MM.1S (cell line): Measurements from ENCODE around the gene FAM20A.

Source experiments
- DNase-seq: peaks from one replicate; pipeline ENCODE4 v3.0.0-alpha.2; 2015
- H2AFZ ChIP-seq: fragments of 300-600 bp; sonication (generic); 2 replicates; pipeline ENCODE4 v1.6.0; 2016; ENCODE audit warnings: antibody characterized with exemption, low read length
- H3F3A ChIP-seq: fragments of 300-600 bp; sonication (generic); 2 replicates; pipeline ENCODE4 v1.6.1; 2016; ENCODE audit warnings: mild to moderate bottlenecking, antibody characterized with exemption, low read length, moderate library complexity, mixed read lengths; ENCODE audit not compliant: insufficient read depth
- H3K27ac ChIP-seq: fragments of 300-600 bp; sonication (generic); 2 replicates; pipeline ENCODE4 v1.5.1; 2016; ENCODE audit warnings: mild to moderate bottlenecking, low read length
- H3K27me3 ChIP-seq: fragments of 300-600 bp; sonication (generic); replicated peaks from 2 replicates; pipeline ENCODE4 v1.6.0; 2016; ENCODE audit warnings: low read length; ENCODE audit not compliant: insufficient read depth
- H3K36me3 ChIP-seq: fragments of 300-600 bp; sonication (generic); replicated peaks from 2 replicates; pipeline ENCODE4 v1.6.1; 2016; ENCODE audit warnings: mild to moderate bottlenecking, low read length, mixed read lengths; ENCODE audit not compliant: insufficient read depth
- H3K4me1 ChIP-seq: fragments of 300-600 bp; sonication (generic); 2 replicates; pipeline ENCODE4 v1.6.1; 2016; ENCODE audit warnings: low read length, mixed read lengths
- H3K4me2 ChIP-seq: fragments of 300-600 bp; sonication (generic); 2 replicates; pipeline ENCODE4 v1.6.0; 2016; ENCODE audit warnings: low read depth, low read length
- H3K4me3 ChIP-seq: fragments of 300-600 bp; sonication (generic); 2 replicates; pipeline ENCODE4 v1.5.1; 2016; ENCODE audit warnings: low read length, mixed read lengths
- H3K79me2 ChIP-seq: fragments of 300-600 bp; sonication (generic); 2 replicates; pipeline ENCODE4 v1.6.1; 2016; ENCODE audit warnings: mixed run types, low read length, mixed read lengths
- H3K9ac ChIP-seq: fragments of 300-600 bp; sonication (generic); 2 replicates; pipeline ENCODE4 v1.6.1; 2016; ENCODE audit warnings: low read length, mixed read lengths
- H3K9me2 ChIP-seq: fragments of 300-600 bp; sonication (generic); replicated peaks from 2 replicates; pipeline ENCODE4 v1.6.1; 2016; ENCODE audit warnings: mild to moderate bottlenecking, low read length, mixed read lengths; ENCODE audit not compliant: insufficient read depth
- H3K9me3 ChIP-seq: fragments of 300-600 bp; sonication (generic); replicated peaks from 2 replicates; pipeline ENCODE4 v1.6.1; 2016; ENCODE audit warnings: mild to moderate bottlenecking, low read length, mixed read lengths; ENCODE audit not compliant: insufficient read depth
- H4K20me1 ChIP-seq: fragments of 300-600 bp; sonication (generic); 2 replicates; pipeline ENCODE4 v1.6.1; 2016; ENCODE audit warnings: mild to moderate bottlenecking, low read length, moderate library complexity, mixed read lengths; ENCODE audit not compliant: insufficient read depth
- EZH2 ChIP-seq: fragments of 300-600 bp; sonication (generic); optimal IDR thresholded peaks from 2 replicates; pipeline ENCODE3; 2017; ENCODE audit warnings: low read depth, mild to moderate bottlenecking, antibody characterized with exemption, low read length, mixed read lengths
- EZH2phosphoT487 ChIP-seq: fragments of 300-600 bp; sonication (generic); IDR thresholded peaks from 2 replicates; pipeline ENCODE4 v1.6.1; 2018; ENCODE audit warnings: antibody characterized with exemption, low read length
- TF ChIP-seq, protein P1 (sequence below): fragments of 300-600 bp; sonication (generic); IDR thresholded peaks from 2 replicates; pipeline ENCODE4 v1.5.1; 2016; ENCODE audit warnings: antibody characterized with exemption, low read length, mixed read lengths

FAM20A gene

DNA sequence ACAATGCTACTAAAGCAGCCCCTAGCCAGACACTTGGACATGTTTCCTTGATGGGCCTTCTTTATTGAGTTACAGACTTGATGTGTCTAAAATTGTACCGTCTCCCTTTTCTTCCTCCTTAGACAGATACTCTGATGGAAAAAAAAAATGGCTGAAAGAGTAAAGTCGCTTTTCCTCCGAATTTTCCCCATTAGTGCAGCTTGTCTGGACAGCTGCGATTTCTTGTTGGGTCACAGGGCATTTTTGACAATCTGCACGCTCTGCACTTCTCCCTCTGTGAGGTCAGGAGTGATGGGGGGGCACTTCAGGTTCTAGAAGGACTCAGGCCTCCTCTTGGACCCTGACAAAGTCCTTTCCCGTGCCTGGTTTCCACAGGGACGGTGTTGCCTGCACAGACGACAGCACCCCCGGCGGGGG, 89.9 kb downstream of the FAM20A start:
- peak overlapping the region; percentile 99 for H3K27ac ChIP-seq
- TF ChIP-seq, protein P1, sequence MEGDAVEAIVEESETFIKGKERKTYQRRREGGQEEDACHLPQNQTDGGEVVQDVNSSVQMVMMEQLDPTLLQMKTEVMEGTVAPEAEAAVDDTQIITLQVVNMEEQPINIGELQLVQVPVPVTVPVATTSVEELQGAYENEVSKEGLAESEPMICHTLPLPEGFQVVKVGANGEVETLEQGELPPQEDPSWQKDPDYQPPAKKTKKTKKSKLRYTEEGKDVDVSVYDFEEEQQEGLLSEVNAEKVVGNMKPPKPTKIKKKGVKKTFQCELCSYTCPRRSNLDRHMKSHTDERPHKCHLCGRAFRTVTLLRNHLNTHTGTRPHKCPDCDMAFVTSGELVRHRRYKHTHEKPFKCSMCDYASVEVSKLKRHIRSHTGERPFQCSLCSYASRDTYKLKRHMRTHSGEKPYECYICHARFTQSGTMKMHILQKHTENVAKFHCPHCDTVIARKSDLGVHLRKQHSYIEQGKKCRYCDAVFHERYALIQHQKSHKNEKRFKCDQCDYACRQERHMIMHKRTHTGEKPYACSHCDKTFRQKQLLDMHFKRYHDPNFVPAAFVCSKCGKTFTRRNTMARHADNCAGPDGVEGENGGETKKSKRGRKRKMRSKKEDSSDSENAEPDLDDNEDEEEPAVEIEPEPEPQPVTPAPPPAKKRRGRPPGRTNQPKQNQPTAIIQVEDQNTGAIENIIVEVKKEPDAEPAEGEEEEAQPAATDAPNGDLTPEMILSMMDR: peak; percentile 26
- TF ChIP-seq EZH2 (no peak), EZH2phosphoT487 (no peak)
- peaks cover 41% of the 10 kb centered on the region for H3K79me2 ChIP-seq
- DNase-seq: no peak
- H2AFZ ChIP-seq: peak overlapping the region; percentile 64
- H3K4me3 ChIP-seq: peak overlapping the region; percentile 90
- no peaks in the 10 kb centered on the region for H3K9me2 ChIP-seq
- H3K9ac ChIP-seq: peak overlapping the region; percentile 99
- no peaks in the 10 kb centered on the region for H3K27me3 ChIP-seq
- H3F3A ChIP-seq: peaks cover 13% of the 10 kb centered on the region
- H3K9me3 ChIP-seq: no peaks in the 10 kb centered on the region
- H4K20me1 ChIP-seq: 0 out of 2 replicates have a peak, but pooled peaks cover 3% of the 10 kb centered on the region
- H3K36me3 ChIP-seq: no peaks in the 10 kb centered on the region; the same call in 1 of the 2 replicates
- H3K4me2 ChIP-seq: peak overlapping the region; percentile 85
- H3K4me1 ChIP-seq: peaks cover 25% of the 10 kb centered on the region

DNA sequence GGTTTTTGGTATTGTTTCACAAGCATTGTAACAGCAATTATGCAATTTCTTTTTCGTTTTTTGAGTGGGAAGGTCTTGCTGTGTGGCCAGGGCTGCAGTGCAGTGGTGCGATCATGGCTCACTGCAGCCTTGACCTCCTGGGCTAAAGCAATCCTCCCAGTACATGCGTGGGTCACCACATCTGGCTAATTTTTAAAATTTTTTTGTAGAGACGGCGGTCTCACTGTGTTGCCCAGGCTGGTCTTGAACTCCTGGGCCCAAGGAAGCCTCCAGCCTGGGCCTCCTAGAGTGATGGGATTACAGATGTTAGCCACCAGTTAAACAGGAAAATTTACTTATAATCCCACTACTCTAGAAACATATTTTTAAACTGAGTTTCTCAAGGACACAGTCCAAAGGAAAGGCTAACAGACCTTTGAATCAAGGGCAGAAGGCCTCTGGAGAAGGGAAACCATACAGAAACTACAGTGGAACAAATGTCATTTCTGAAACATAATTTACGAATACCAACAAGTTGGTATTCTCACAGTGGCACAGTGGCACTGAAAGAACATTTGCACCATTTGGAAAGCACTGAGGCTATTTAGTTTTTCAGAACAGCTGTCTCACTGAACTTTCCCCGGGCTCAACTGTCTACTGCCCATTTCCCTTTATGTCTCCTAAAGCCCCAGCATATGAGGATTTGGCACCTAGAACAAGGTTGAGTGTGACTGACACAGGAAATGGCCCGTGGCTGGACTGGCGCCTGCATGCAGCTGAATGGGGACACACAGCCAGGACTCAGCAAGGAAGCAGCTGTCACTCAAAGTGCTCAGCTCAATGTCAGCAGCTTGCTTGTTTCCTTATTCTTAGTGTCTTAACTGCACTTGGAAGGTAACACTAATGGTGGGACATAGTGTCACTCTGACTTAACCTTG, 91.8 kb downstream of the FAM20A start:
- Histone ChIP-seq H4K20me1 (no peaks in the 10 kb centered on the region), H3K4me3 (no peak overlapping the region), H3K4me1 (peaks cover 22% of the 10 kb centered on the region), H3F3A (peaks cover 13% of the 10 kb centered on the region), H3K27ac (0 out of 2 replicates have a peak overlapping the region, but pooled peaks have one; percentile 3), H2AFZ (no peak overlapping the region), H3K9ac (no peak overlapping the region), H3K79me2 (peaks cover 22% of the 10 kb centered on the region), H3K36me3 (no peaks in the 10 kb centered on the region), H3K9me3 (no peaks in the 10 kb centered on the region), H3K27me3 (no peaks in the 10 kb centered on the region), H3K4me2 (0 out of 2 replicates have a peak overlapping the region, but pooled peaks have one; percentile 85), H3K9me2 (no peaks in the 10 kb centered on the region)
- TF ChIP-seq EZH2: no peak
- TF ChIP-seq, protein P1: no peak
- TF ChIP-seq EZH2phosphoT487: no peak
- DNase-seq: peak; percentile 47

DNA sequence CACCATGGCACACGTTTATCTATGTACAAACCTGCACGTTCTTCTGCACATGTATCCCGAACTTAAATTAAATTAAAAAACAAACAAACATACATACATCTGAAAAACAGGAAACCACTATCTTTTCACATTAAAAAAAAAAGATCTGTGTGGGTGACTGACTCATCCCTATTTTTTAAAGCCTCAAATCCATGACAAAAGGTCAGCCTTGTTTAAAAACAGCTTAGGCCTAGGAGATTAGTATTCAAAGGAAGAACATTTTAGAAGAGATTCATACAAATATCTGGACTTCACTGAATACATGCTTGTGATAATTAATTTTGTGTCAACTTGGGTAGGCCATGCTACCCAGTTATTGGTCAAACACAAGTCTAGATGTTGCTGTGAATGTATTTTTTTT, 93.6 kb downstream of the FAM20A start:
- H3K9me3 ChIP-seq: no peaks in the 10 kb centered on the region
- no peaks in the 10 kb centered on the region for H3K27me3 ChIP-seq
- no peaks in the 10 kb centered on the region for H4K20me1 ChIP-seq
- no peaks in the 10 kb centered on the region for H3K9me2 ChIP-seq
- H2AFZ ChIP-seq: no peak overlapping the region
- no peak overlapping the region for H3K9ac ChIP-seq
- no peak overlapping the region for H3K27ac ChIP-seq
- peaks cover 4% of the 10 kb centered on the region for H3K79me2 ChIP-seq
- no peak overlapping the region for H3K4me3 ChIP-seq
- peaks cover 13% of the 10 kb centered on the region for H3F3A ChIP-seq
- TF ChIP-seq EZH2phosphoT487: no peak
- no peaks in the 10 kb centered on the region for H3K36me3 ChIP-seq
- peaks cover 15% of the 10 kb centered on the region for H3K4me1 ChIP-seq
- no peak overlapping the region for H3K4me2 ChIP-seq
- DNase-seq: no peak

DNA sequence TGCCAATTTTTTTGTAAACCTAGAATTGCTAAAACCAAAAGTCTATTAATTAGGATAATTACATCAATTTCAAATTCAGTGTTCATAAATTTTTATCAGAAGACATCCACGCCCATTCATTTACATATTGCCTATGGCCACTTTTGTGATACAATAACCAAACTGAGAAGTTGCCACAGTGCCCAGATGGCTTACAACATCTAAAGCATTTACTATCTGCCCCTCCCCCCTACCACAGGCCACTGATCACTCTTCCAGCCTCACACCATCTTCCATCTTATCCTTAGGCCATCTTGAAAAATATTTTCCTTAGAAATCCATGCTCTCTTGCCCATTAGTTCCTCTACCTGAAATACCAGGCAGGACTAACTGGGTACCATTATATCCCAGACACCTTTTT, 95.2 kb downstream of the FAM20A start:
- Histone ChIP-seq H3F3A (peaks cover 3% of the 10 kb centered on the region; the same call in 1 of the 2 replicates), H3K4me2 (no peak overlapping the region), H3K27ac (no peak overlapping the region), H3K4me3 (no peak overlapping the region), H3K9me3 (no peaks in the 10 kb centered on the region), H3K4me1 (peaks cover 15% of the 10 kb centered on the region), H2AFZ (no peak overlapping the region), H3K36me3 (no peaks in the 10 kb centered on the region), H3K79me2 (no peaks in the 10 kb centered on the region), H4K20me1 (no peaks in the 10 kb centered on the region), H3K9ac (no peak overlapping the region), H3K27me3 (no peaks in the 10 kb centered on the region), H3K9me2 (no peaks in the 10 kb centered on the region)
- no peak for DNase-seq
- TF ChIP-seq, protein P1: no peak
- TF ChIP-seq EZH2phosphoT487: no peak
- TF ChIP-seq EZH2: no peak
